Spinal cord (tissue), 10 donors: ENCODE measurements around the gene FMN1. TPM values are rescaled to one million over a fixed set of nuclear protein-coding genes. Genes with fewer than 3 reads are reported as not detected.

ENCODE experiments used
- DNase-seq, 6 donors: peaks; one replicate each; pipeline versions ENCODE4 v3.0.0 to v3.0.0-alpha.2; 2013 to 2015; ENCODE audit warnings: low spot score in 6 of 6, low read depth in 4 of 6
- H3K27ac ChIP-seq: one replicate; pipeline ENCODE4 v1.5.1; 2013; ENCODE audit warnings: low read depth, low read length, control low read depth
- H3K27me3 ChIP-seq: one replicate; pipeline ENCODE4 v1.6.1; 2013; ENCODE audit warnings: low read length; ENCODE audit not compliant: control insufficient read depth, insufficient read depth
- H3K36me3 ChIP-seq: one replicate; pipeline ENCODE4 v1.6.1; 2013; ENCODE audit warnings: low read length; ENCODE audit not compliant: control insufficient read depth, insufficient read depth
- H3K4me1 ChIP-seq: one replicate; pipeline ENCODE4 v1.6.1; 2013; ENCODE audit warnings: low read length; ENCODE audit not compliant: control insufficient read depth, insufficient read depth
- H3K4me3 ChIP-seq: one replicate; pipeline ENCODE4 v1.5.1; 2013; ENCODE audit warnings: low read depth, low read length, control low read depth
- H3K9me3 ChIP-seq: one replicate; pipeline ENCODE4 v1.6.1; 2013; ENCODE audit warnings: low read length; ENCODE audit not compliant: control insufficient read depth, insufficient read depth
- WGBS: methylation state at CpG from one replicate; pipeline ENCODE4 v1.1.5; 2013; ENCODE audit warnings: missing lambda C conversion rate; ENCODE audit not compliant: insufficient coverage; 5-methylcytosine and 5-hydroxymethylcytosine counted together
- polyA plus RNA-seq, 2 donors: library from polyadenylated mRNA; unstranded; fragments of 120-200 nt; gene quantifications; one replicate each; pipeline ENCODE4 v1.2.1, GENCODE V29; 2013; ENCODE audit not compliant: insufficient read length in 2 of 2
- total RNA-seq, 2 donors: library from RNA; depleted of rRNA in 1 of 2; stranded (reverse); fragments of 120-200 nt in 1 of 2; fragments of >200 nt in 1 of 2; gene quantifications; one replicate each; pipeline versions ENCODE4 v1.2.3 to v1.2.4, GENCODE V29; 2013 to 2014
- donor health status: healthy.

Gene FMN1
- total and polyA plus RNA-seq, 4 donors, result 1.00 to 5.7 (median 2.8) TPM

DNA sequence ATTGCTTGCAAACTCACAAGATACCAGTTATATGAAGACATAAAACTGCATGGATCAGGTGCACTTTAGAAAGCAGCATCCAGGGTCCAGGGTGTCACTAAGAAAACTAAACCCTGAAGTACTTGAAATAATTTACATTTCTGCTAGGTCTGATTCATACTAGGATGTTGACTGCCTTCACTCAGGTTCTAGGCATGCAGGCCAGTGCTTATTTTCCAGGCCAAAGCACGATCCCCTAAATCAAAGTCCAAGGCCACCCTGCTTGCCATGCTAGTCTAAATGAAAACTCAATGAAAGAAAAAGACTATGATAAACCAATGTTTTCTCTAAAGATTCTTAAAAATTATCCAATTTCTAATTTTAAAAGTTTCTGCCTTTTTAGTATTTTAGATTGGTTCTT lies 427.3 kb downstream of the FMN1 start:
- WGBS, result no CpG with 5 or more reads among the region's 1 CpG
- H3K27me3 ChIP-seq, result no peaks in the 10 kb centered on the region

GRCh38 chr15:32766101-32766500 lies 428.4 kb downstream of the FMN1 start:
- H3K4me3 ChIP-seq, result no peak overlapping the region
- no peaks in the 10 kb centered on the region for H3K4me1 ChIP-seq
- no peaks in the 10 kb centered on the region for H3K27me3 ChIP-seq
- no peak for DNase-seq
- H3K9me3 ChIP-seq, result no peaks in the 10 kb centered on the region
- H3K36me3 ChIP-seq, result no peaks in the 10 kb centered on the region
- WGBS, result 40% methylated on average over 1 of the region's 3 CpGs
- H3K27ac ChIP-seq, result no peak overlapping the region

More for the DNA sequence above, 427.3 kb downstream of the FMN1 start:
- Histone ChIP-seq H3K36me3 (no peaks in the 10 kb centered on the region), H3K27ac (no peak overlapping the region), H3K4me3 (no peak overlapping the region), H3K4me1 (no peaks in the 10 kb centered on the region), H3K9me3 (no peaks in the 10 kb centered on the region)
- no peak for DNase-seq

- 67% methylated on average over 3 of the region's 4 CpGs for WGBS
- no peaks in the 10 kb centered on the region for H3K4me1 ChIP-seq
Measured at GRCh38 chr15:32765236-32765635, 429.3 kb downstream of the FMN1 start.

DNA sequence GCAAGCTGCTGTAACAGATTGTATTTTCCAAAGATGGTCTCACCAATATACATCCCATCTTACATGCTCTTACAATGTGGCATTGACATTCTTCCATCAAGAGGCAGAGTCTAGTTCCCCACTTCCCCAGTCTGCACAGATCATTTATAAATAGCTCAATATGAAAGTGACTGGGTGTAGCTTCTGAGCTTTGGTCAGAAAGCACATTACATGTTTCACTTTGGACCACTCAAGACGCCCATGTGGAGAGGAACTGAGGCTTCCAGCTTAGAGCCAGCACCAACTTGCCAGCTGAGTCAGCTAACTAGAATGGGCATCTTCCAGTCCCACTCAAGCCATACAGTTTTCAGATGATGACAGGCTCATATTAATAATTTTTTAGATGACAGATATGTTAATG lies 431.2 kb downstream of the FMN1 start:
- no peak for DNase-seq
- WGBS, result no CpG with 5 or more reads among the region's 1 CpG
- H3K27ac ChIP-seq, result no peak overlapping the region
- no peaks in the 10 kb centered on the region for H3K4me1 ChIP-seq
- H3K27me3 ChIP-seq, result no peaks in the 10 kb centered on the region
- H3K4me3 ChIP-seq, result no peak overlapping the region
- no peaks in the 10 kb centered on the region for H3K36me3 ChIP-seq
- H3K9me3 ChIP-seq, result no peaks in the 10 kb centered on the region

More at GRCh38 chr15:32765236-32765635, 429.3 kb downstream of the FMN1 start:
- no peaks in the 10 kb centered on the region for H3K27me3 ChIP-seq
- H3K4me3 ChIP-seq, result no peak overlapping the region
- H3K27ac ChIP-seq, result no peak overlapping the region
- no peaks in the 10 kb centered on the region for H3K9me3 ChIP-seq
- no peaks in the 10 kb centered on the region for H3K36me3 ChIP-seq
- no peak for DNase-seq

- Histone ChIP-seq H3K4me1 (no peaks in the 10 kb centered on the region), H3K27ac (no peak overlapping the region), H3K4me3 (no peak overlapping the region), H3K36me3 (no peaks in the 10 kb centered on the region), H3K9me3 (no peaks in the 10 kb centered on the region), H3K27me3 (no peaks in the 10 kb centered on the region)
- DNase-seq, result no peak
- no CpG with 5 or more reads among the region's 2 CpGs for WGBS
Measured at GRCh38 chr15:32757426-32757825, 437.1 kb downstream of the FMN1 start.

- no peak overlapping the region for H3K4me3 ChIP-seq
- WGBS, result 70% methylated on average over 2 of the region's 3 CpGs
Measured at GRCh38 chr15:32750979-32751378, 443.5 kb downstream of the FMN1 start.

GRCh38 chr15:32747921-32748342 lies 446.6 kb downstream of the FMN1 start:
- DNase-seq, result no peak
- H3K4me3 ChIP-seq, result no peak overlapping the region
- H3K27ac ChIP-seq, result no peak overlapping the region
- H3K36me3 ChIP-seq, result no peaks in the 10 kb centered on the region
- no peaks in the 10 kb centered on the region for H3K27me3 ChIP-seq
- 86% methylated on average over 3 of the region's 4 CpGs for WGBS
- H3K4me1 ChIP-seq, result no peaks in the 10 kb centered on the region
- no peaks in the 10 kb centered on the region for H3K9me3 ChIP-seq

More at GRCh38 chr15:32750979-32751378, 443.5 kb downstream of the FMN1 start:
- no peak for DNase-seq
- Histone ChIP-seq H3K27ac (no peak overlapping the region), H3K36me3 (no peaks in the 10 kb centered on the region), H3K4me1 (no peaks in the 10 kb centered on the region), H3K9me3 (no peaks in the 10 kb centered on the region), H3K27me3 (no peaks in the 10 kb centered on the region)

DNA sequence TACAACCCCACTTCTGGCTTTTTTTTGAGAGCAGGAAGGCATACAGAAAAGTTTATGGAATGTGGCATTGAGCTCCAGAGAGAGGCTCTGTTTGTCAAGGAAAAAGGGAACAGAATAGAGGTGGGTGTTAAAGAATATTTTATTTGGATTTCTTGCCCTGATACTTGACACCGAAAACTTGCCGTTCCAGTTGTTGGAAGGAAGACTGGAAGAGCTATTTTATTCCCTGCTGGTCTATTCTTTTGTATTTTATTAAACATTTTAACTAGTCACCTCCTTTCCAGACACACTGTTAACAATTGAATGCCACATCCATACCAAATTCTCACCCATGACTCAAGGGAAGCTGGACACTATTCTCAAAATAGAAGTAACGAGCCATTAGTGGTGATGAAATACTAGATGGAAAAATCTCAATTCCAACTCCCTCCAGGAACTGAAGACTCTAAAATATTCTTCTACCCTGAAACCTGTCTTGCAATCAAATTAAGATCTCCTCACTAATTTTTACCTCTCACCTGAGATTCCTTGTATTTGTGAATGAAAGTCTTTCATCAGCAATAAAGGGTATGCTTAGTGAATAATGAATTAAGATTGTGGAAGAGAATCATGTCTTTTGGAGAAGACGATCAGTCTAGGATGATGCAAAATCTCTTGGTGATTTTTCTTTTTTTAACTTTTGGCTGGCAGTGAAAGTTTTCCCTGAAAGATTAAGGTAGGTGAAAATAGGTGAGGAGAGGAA lies 448.2 kb downstream of the FMN1 start:
- no peaks in the 10 kb centered on the region for H3K27me3 ChIP-seq
- H3K36me3 ChIP-seq, result no peaks in the 10 kb centered on the region
- H3K9me3 ChIP-seq, result no peaks in the 10 kb centered on the region
- H3K4me1 ChIP-seq, result no peaks in the 10 kb centered on the region
- H3K4me3 ChIP-seq, result no peak overlapping the region
- no peak for DNase-seq
- no peak overlapping the region for H3K27ac ChIP-seq
- 100% methylated on average over 1 of the region's 4 CpGs for WGBS

DNA sequence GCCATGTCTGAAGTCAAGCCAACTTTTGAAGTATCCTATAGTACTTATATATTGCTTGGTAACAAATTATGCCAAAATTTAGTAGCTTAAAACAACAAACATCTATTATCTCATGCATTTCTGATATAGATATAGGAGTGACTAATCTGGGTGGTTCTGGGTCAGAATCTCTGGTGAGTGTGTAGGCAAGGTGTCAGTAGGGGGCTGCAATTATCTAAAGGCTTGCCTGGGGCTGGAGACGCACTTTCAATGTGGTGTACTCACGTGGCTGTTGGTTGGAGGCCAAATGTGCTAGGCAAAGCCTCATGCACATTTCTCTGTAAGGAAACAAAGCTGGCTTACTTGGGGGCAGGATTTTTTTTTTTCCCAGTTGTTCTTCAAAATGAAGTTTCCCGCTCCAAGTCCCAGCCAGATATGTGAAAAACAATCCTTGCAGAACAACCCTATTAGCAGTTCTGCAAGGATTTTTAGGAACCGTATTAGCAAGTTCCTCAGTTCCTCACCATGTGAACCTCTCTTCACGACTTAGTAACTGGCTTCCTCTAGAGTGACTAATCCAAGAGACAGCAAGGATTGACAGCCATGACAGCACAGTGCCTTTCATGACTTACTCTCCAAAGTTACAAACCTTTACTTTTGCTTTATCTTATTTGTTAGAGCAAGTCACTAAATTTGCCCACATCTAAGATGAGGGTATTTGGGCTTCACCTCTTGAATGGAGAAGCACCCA lies 450.9 kb downstream of the FMN1 start:
- H3K27me3 ChIP-seq, result no peaks in the 10 kb centered on the region
- H3K4me1 ChIP-seq, result no peaks in the 10 kb centered on the region
- no peaks in the 10 kb centered on the region for H3K36me3 ChIP-seq
- H3K27ac ChIP-seq, result no peak overlapping the region
- 62% methylated on average over 4 of the region's 5 CpGs for WGBS
- peaks cover 2% of the 10 kb centered on the region for H3K9me3 ChIP-seq
- no peak for DNase-seq
- no peak overlapping the region for H3K4me3 ChIP-seq
